Heart right ventricle (tissue), 16 donors: Measurements from ENCODE around the gene SLIT1. TPM values are rescaled to one million over a fixed set of nuclear protein-coding genes. Genes with fewer than 3 reads are reported as not detected.

ENCODE experiments used
- ATAC-seq, 8 donors: fragments of 200-7000 bp; cut with Tn5 transposase; one replicate each; pipeline ENCODE4 v1.9.1; 2020; ENCODE audit warnings: mild to moderate bottlenecking in 8 of 8, moderate library complexity in 8 of 8, moderate number of reproducible peaks in 1 of 8
- DNase-seq, 2 donors: peaks; one replicate each; pipeline ENCODE4 v3.0.0-alpha.2; 2020
- H3K27ac ChIP-seq, 10 donors: fragments of 200-600 bp; sonication (generic) in 2 of 10; one replicate each; pipeline versions ENCODE4 v1.5.0 to v1.8.0; 2020 to 2022; ENCODE audit warnings: mild to moderate bottlenecking in 3 of 10
- H3K27me3 ChIP-seq, 7 donors: fragments of 200-600 bp; one replicate each; pipeline ENCODE4 v1.8.0; 2021 to 2022; ENCODE audit warnings: mild to moderate bottlenecking in 2 of 7
- H3K36me3 ChIP-seq, 9 donors: fragments of 200-600 bp; sonication (generic) in 1 of 9; one replicate each; pipeline versions ENCODE4 v1.5.0 to v1.8.0; 2020 to 2022; ENCODE audit warnings: mild to moderate bottlenecking in 2 of 9
- H3K4me1 ChIP-seq, 9 donors: fragments of 200-600 bp; sonication (generic) in 1 of 9; one replicate each; pipeline versions ENCODE4 v1.5.0 to v1.8.0; 2020 to 2022; ENCODE audit warnings: mild to moderate bottlenecking in 4 of 9
- H3K4me3 ChIP-seq, 10 donors: fragments of 200-600 bp; sonication (generic) in 2 of 10; one replicate each; pipeline versions ENCODE4 v1.5.0 to v1.8.0; 2020 to 2022; ENCODE audit warnings: mild to moderate bottlenecking in 7 of 10, moderate library complexity in 2 of 10
- H3K9me3 ChIP-seq, 11 donors: fragments of 200-600 bp in 10 of 11; sonication (generic) in 2 of 11; one replicate each; pipeline versions ENCODE4 v1.5.0 to v1.8.0; 2013 to 2022; ENCODE audit warnings: mild to moderate bottlenecking in 2 of 11, control low read depth in 1 of 11, moderate library complexity in 1 of 11
- WGBS, 2 donors: extraction: QIAGEN DNeasy Blood & Tissue Kit; methylation state at CpG; one replicate each; pipeline ENCODE4 v1.1.7; 2013; ENCODE audit warnings: inconsistent platforms in 1 of 2; 5-methylcytosine and 5-hydroxymethylcytosine counted together
- intact Hi-C, 10 donors: fragments of 100-400 bp; cut with DNase I; formaldehyde crosslinking; loops; one replicate each; pipeline versions ENCODE4 v1.11.1 to v1.14.2; 2022
- polyA plus RNA-seq, 2 donors: library from polyadenylated mRNA; stranded (reverse); fragments of 200-250 nt; gene quantifications; one replicate each; pipeline ENCODE4 v1.2.3, GENCODE V29; 2013
- total RNA-seq, 10 donors: library from RNA; stranded (reverse); fragmentation: NEBNext Ultra II Directional in 3 of 10; extraction: Animal tissue kit (Norgen Biotek cat#: 25700) in 3 of 10; gene quantifications; one replicate each; pipeline versions ENCODE4 v1.2.1 to v1.2.4, GENCODE V29; 2021 to 2023
- TF ChIP-seq, protein P1 (sequence below), 9 donors: fragments of 200-600 bp; sonication (generic) in 2 of 9; IDR thresholded peaks; one replicate each; pipeline versions ENCODE4 v1.5.0 to v1.8.0; 2021 to 2022; ENCODE audit warnings: antibody characterized with exemption in 9 of 9, mild to moderate bottlenecking in 5 of 9, moderate library complexity in 1 of 9
- donor health status: Arrhythmogenic right ventricular cardiomyopathy.
- donor health status: ischemic (EF 13 %, LVEDD 7.1; RV severe dilation, severe dysfunction).
- donor health status: healthy with polysubstance abuse.
- donor health status: DM: no; HTN: yes; CAD: no.
- donor health status: DM: no; HTN: no; CAD: no.
- donor health status: ischemic (EF 25% LVEDD 6.9; RV normal size, moderate dysfunction).
- donor health status: ischemic (EF 25% LVEDD 5.7; RV mildly dilated, moderate dysfunction).
- donor health status: healthy.
- donor health status: DM: yes; HTN: yes; CAD: no.
- donor health status: Ischemic cardiomyopathy.
- donor health status: ischemic (EF 35%, LVEDD 5.7; RV mildly dilated, moderate dysfunction).
- donor health status: nonischemic (EF 11% LVEDD 7.7; RV severe dilation, severe dysfunction).
- donor health status: DM: yes; HTN: yes; CAD: no.
- donor health status: PGD.
- donor health status: ischemic (EF 29% LVEDD 5.4; RV normal size, mild dysfunction).
- donor health status: nonischemic (EF 23%, LVEDD 6.1; RV moderate dilation, normal function).

SLIT1 gene
- total and polyA plus RNA-seq, 12 donors, result 0.04 to 0.31 (median 0.13) TPM; not detected in 1

DNA sequence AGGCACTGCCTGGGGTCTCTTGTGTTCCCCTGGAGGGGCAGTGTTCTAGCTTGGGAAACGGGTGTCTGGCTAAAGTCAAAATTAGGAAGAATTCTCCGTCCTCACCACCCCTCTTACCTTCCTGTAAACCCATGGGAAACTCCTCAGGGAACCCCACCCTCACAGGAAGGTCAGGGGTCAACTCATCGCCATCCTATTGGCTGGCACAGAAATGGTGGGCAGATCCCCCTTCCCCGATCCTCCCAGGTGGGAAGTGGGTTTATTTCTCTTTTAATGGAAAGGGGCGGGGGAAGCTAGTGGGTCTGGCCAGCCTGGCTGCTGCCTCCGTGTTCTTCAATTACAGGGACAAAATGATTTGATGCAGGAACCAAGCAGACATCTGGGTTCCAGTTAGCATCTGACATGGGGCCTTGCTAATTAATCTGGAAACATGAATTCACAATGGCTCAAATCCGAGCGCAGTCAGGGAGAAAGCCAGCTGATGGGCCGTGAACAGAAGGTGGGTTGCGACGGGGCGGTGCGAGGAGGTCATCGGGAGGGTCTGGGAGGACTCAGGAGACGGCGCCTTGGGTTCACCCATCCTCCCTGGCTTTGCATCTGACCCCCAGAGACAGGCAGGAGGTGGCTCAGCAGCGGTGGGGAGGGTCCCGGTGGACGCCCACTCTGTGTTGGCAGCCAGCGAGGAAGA lies 66.6 kb downstream of the SLIT1 start:
- TF ChIP-seq, protein P1, sequence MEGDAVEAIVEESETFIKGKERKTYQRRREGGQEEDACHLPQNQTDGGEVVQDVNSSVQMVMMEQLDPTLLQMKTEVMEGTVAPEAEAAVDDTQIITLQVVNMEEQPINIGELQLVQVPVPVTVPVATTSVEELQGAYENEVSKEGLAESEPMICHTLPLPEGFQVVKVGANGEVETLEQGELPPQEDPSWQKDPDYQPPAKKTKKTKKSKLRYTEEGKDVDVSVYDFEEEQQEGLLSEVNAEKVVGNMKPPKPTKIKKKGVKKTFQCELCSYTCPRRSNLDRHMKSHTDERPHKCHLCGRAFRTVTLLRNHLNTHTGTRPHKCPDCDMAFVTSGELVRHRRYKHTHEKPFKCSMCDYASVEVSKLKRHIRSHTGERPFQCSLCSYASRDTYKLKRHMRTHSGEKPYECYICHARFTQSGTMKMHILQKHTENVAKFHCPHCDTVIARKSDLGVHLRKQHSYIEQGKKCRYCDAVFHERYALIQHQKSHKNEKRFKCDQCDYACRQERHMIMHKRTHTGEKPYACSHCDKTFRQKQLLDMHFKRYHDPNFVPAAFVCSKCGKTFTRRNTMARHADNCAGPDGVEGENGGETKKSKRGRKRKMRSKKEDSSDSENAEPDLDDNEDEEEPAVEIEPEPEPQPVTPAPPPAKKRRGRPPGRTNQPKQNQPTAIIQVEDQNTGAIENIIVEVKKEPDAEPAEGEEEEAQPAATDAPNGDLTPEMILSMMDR (IDR thresholded peaks at IDR 0.05), result no peak
- H3K4me3 ChIP-seq, result no peak overlapping the region
- peaks cover 0 to 23% (median 9%) of the 10 kb centered on the region in 7 donors for H3K27me3 ChIP-seq
- no peaks in the 10 kb centered on the region for H3K9me3 ChIP-seq
- H3K36me3 ChIP-seq, result no peaks in the 10 kb centered on the region
- no peak for ATAC-seq
- no peak overlapping the region for H3K27ac ChIP-seq
- intact Hi-C loops, result loop anchor here in 5 of 10 donors (5.0 kb wide), 3 partner anchors 37 to 47 kb away; no protein-coding TSS in a partner anchor
- H3K4me1 ChIP-seq, result peaks cover 0 to 3% (median 0%) of the 10 kb centered on the region in 9 donors
- 68 to 83% methylated on average over 20 of the region's 20 CpGs for WGBS, 2 donors
- DNase-seq, result no peak

DNA sequence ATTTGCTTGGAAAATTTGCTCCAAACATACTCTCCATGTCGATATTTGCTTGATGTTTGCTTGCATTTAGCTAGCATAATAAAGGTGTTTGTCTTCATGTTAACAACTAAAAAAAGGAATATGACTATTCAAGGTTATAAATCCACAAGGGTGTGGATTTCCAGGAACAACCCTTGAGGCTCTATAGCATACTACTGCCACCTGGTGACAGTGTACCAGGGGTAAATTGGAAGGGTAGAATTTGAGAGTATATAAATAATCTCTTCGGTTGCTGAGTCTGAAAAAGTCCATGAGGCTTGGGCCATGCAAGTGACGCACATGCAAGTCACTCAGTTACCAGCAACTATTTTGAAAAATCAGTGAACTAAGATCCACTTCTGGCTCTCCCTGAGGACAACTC lies 68.4 kb downstream of the SLIT1 start:
- WGBS, 2 donors, result 47 to 56% methylated on average over 3 of the region's 3 CpGs
- no peak overlapping the region for H3K27ac ChIP-seq
- peaks cover 0 to 23% (median 9%) of the 10 kb centered on the region in 7 donors for H3K27me3 ChIP-seq
- no peak overlapping the region for H3K4me3 ChIP-seq
- no peaks in the 10 kb centered on the region for H3K9me3 ChIP-seq
- peak in 4 of 8 donors; percentile 37 to 60 (median 44) for ATAC-seq
- DNase-seq, result no peak
- intact Hi-C loops, result loop anchor here (1.0 to 5.0 kb wide), 6 partner anchors 35 to 45 kb away; no protein-coding TSS in a partner anchor
- TF ChIP-seq, protein P1 (IDR thresholded peaks at IDR 0.05), result peak; percentile 31 to 66 (median 45)
- H3K4me1 ChIP-seq, result peaks cover 0 to 3% (median 0%) of the 10 kb centered on the region in 9 donors
- no peaks in the 10 kb centered on the region for H3K36me3 ChIP-seq

DNA sequence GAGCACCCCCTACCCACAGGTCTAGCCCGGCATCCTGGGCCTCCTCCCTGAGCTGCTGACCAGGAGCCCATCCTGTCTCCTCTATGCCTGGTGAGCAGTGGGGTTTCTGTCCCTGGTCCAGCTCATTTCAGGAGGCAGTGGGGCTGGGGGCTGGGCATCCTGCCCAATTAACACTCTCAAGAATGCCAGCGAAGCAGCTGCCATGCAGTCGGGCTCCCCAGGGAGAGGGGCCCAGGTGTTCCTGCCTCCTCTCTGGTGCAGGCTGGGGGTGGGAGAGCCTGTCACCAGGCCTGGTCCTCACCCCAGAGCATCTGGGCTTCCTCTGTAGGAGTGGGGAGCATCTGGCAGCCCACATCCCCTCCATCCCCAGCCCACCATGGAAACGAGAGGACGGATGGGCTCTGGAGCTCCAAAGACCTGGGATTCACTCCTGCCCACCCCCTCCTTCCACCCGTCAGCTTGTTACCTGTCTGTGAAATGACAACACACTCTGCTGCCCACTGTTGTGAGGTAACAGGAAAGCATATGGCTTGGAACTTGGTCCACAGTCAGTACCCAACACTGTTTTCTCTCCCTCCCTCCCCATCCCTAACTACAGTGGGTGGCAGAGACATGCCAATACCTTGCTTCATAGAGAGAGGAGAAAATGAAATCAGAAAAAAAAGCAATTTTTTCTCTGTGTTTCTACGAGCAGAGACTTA lies 69.1 kb downstream of the SLIT1 start:
- 73 to 78% methylated on average over 7 of the region's 7 CpGs for WGBS, 2 donors
- H3K4me3 ChIP-seq, result no peak overlapping the region

DNA sequence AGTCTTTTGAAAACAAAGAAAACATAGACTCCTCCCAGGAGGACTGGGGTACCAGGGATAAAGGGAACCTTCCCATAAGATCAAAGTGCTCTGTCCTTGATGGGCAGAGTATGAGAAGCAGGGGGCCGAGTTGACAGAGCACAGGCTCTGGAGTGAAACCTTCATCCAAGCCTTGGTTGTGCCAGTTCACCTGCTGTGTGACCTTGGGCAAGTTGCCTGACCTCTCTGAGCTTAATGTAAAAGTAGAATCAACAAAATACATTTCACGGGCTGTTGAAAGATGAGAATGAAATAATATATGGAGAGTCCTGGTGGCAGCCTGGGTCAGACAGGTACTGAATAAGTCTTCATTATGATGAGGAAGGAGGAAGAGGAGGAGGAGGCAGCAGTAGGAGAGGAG lies 69.9 kb downstream of the SLIT1 start:
- no peak for ATAC-seq

More for the DNA sequence above, 69.1 kb downstream of the SLIT1 start:
- peaks cover 0 to 23% (median 8%) of the 10 kb centered on the region in 7 donors for H3K27me3 ChIP-seq
- no peak overlapping the region for H3K27ac ChIP-seq
- peaks cover 0 to 3% (median 0%) of the 10 kb centered on the region in 9 donors for H3K4me1 ChIP-seq
- DNase-seq, result no peak
- peak in 1 of 8 donors; percentile 46 for ATAC-seq
- H3K36me3 ChIP-seq, result no peaks in the 10 kb centered on the region
- no peaks in the 10 kb centered on the region for H3K9me3 ChIP-seq
- intact Hi-C loops, result loop anchor here (1.0 to 5.0 kb wide), 6 partner anchors 34 to 44 kb away; no protein-coding TSS in a partner anchor
- TF ChIP-seq, protein P1 (IDR thresholded peaks at IDR 0.05), result no peak

More for the DNA sequence above, 69.9 kb downstream of the SLIT1 start:
- DNase-seq, result no peak
- 69 to 74% methylated on average over 2 of the region's 2 CpGs for WGBS, 2 donors
- Histone ChIP-seq H3K36me3 (no peaks in the 10 kb centered on the region), H3K27me3 (peaks cover 0 to 16% (median 3%) of the 10 kb centered on the region in 7 donors), H3K4me3 (no peak overlapping the region), H3K27ac (no peak overlapping the region), H3K4me1 (peaks cover 0 to 3% (median 0%) of the 10 kb centered on the region in 9 donors), H3K9me3 (no peaks in the 10 kb centered on the region)
- intact Hi-C loops, result loop anchor here in 7 of 10 donors (2.0 to 5.0 kb wide), 4 partner anchors 34 to 44 kb away; no protein-coding TSS in a partner anchor
- TF ChIP-seq, protein P1 (IDR thresholded peaks at IDR 0.05), result no peak
